ENCODE measurements around the gene HNF4A.

GRCh38 chr20:44400671-44400969, 45.1 kb downstream of the HNF4A start:
- TF ChIP-seq, protein P1, sequence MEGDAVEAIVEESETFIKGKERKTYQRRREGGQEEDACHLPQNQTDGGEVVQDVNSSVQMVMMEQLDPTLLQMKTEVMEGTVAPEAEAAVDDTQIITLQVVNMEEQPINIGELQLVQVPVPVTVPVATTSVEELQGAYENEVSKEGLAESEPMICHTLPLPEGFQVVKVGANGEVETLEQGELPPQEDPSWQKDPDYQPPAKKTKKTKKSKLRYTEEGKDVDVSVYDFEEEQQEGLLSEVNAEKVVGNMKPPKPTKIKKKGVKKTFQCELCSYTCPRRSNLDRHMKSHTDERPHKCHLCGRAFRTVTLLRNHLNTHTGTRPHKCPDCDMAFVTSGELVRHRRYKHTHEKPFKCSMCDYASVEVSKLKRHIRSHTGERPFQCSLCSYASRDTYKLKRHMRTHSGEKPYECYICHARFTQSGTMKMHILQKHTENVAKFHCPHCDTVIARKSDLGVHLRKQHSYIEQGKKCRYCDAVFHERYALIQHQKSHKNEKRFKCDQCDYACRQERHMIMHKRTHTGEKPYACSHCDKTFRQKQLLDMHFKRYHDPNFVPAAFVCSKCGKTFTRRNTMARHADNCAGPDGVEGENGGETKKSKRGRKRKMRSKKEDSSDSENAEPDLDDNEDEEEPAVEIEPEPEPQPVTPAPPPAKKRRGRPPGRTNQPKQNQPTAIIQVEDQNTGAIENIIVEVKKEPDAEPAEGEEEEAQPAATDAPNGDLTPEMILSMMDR (IDR thresholded peaks at IDR 0.05): no peak
- TF ChIP-seq EZH2 (IDR thresholded peaks at IDR 0.05; ENCODE audit: borderline replicate concordance, insufficient read depth, low read depth, low read length, poor library complexity, severe bottlenecking): no peak

All from B cell (primary cell).